HL-60 (cell line): ENCODE measurements around the gene EXD1.

Source experiments
- CTCF ChIP-seq: IDR thresholded peaks from one replicate; pipeline ENCODE4 v1.5.1; 2011; ENCODE audit warnings: low read length, control low read depth, inconsistent platforms; ENCODE audit not compliant: insufficient read depth
- POLR2AphosphoS5 ChIP-seq: IDR thresholded peaks from 2 replicates; pipeline ENCODE4 v1.6.1; 2012; ENCODE audit warnings: low read depth

DNA sequence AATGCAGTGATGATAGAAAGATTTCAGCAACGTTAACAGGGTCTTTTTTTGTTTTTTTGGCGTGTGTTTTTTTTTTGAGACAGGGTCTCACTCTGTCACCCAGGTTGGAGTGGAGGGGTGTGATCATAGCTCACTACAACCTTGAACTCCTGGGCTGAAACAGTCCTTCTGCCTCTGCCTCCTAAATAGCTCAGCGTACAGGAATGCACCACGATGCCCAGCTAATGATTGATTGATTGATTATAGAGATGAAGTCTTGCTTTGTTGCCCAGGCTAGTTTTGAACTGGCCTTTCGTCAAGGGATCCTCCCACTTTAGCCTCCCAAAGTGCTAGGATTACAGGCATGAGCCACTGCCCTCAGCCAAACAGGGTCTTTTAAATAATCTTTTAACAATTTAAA is 7.5 kb upstream of the EXD1 start:
- TF ChIP-seq CTCF (no peak), POLR2AphosphoS5 (no peak)
